ENCODE results near the gene SYNGR3.

Gene SYNGR3

DNA sequence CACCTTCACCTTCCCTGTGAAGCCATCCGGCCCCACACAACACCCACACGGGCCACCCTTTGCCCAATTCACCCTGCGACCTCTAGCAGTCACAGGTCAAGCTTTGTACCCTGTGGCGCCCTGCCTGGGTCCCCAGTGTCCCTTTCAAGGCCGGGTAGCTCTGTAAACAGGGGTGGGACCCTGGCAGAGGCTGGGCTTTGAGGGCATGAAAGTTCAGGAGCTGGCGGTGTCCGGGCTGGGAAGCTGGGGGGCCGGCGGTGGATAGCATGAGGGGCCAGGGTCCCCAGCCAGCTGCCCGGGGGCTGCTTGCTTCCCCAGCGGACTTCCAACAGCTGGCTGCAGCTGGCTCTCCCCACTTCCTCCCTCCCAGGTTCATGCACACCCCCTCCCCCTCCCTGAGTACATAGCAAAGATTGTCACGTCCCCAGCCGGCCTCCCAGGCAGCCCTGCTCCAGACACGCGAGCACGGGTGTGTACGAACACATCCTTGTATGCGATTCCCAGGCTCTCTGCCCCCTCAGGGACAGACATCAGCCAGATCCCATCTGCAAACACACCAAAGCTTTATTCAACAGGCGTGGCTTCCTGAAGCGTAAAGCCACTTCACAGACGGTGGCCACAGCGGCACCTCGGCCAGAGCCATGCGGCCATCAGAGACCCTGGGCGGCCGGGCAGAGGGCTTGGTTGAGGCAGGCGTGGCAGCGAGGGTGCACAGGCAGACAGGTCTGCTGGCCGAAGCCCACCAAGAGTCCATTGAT, 49.7 kb downstream of the SYNGR3 start:
- DNase-seq (ENCODE audit: low read depth in 2 of 3, low spot score in 1 of 3): no peak

GRCh38 chr16:2040041-2040786, 50.4 kb downstream of the SYNGR3 start:
- DNase-seq (ENCODE audit: low read depth in 2 of 3, low spot score in 1 of 3): no peak

DNA sequence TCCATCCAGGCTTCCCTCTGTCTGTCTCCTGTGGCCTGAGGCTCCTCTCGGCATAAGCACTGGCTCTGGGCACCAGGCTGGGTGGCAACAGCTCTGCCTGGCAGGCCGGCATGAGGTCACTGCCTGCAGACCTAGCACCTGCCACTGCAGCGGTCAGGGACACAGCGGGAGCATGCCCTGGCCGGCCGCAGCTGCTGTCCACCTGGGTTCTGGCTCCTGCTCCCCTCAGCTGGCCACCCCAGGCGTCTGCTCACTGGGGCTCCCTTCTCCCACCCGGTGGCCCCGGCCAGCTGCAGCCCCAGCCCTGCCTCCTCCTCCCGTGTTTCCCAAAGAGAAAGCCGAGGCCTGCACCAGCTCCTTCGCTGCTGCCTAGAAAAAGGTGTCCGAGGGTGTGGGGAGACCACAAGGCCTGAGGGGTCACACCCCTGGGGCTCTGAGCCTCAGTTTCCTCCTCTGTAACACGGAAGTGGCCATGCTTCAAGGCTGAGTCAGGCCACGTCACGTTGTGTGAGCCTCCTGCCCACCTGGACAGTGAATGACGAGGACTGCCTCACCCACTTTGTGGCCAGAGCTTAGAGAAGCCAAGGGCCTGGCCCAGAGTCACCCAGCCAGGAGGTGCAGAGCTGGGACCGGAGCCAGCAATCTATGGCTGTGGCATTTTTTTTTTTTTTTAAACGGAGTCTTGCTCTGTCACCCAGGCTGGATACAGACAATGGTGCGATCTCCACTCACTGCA, 51.2 kb downstream of the SYNGR3 start:
- no peak for DNase-seq (ENCODE audit: low read depth in 2 of 3, low spot score in 1 of 3)

DNA sequence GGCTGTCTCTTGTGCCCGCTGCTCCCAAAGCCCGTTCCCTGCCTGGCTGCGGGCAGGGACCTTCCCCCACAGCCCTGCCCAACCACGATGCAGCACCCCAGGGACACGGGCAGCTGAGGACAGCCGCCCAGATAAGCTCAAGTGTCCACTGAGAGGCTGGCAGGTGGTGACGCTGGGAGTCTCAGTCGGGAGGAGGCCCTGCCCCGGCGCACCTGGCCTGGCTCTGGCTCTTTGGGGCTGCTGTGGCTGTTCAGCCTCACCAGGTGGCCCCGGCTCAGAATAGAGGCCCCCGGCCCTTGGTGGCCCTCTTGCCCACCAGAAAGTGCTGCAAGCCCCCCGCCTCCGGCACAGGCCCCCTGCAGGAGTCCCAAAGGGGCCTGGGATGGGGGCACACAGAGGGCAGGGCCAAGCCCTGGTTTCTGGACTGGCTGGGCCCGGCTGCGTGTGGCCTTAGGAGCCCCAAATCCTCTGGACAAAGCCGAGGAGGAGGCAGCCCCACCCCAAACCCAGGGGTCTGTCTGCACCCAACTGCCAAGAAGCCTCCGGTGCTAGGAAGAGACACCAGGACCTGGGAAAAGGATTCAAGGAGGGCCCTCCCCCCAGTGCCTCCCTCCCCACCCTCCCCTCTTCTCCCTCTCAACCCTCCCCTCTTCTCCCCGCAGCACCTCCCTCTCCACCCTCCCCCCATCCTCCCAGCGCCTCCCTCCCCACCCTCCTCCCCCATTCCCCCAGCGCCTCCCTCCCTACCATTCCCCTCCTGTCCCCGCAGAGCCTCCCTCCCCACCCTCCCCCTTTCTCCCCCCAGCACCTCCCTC, 52.6 kb downstream of the SYNGR3 start:
- DNase-seq (ENCODE audit: low read depth in 2 of 3, low spot score in 1 of 3): no peak

DNA sequence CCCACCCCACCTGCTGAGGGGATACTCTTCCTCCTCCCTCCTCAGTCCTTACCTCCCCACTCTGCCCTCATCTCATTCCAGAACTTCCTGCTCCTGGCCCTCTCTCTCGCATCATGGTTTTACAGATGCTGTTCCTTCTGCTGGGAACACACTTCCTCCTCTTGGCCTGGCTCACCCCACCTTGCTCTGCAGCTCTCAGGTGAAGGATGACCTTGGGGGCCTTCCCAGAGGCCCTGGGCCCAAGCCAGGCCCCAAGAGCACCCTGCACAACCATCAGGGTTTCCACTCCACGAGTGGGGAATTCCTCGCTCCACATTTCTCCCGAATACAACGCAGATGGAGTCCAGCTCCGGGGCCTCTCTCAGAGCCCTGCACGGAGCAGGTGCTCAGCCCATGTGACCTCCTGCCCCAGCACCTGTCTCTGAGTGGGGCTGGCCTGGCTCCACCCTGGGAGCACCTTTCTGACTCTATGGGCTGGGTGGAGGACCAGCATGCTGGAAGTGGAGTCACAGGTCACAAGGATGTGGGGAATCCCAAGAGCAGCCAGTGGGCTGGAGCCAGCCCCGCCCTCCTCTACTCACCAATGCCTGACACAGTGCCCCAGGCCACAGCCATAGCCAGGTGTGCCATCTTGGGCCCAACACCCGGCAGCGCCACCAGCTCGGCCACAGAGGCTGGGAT, 53.4 kb downstream of the SYNGR3 start:
- DNase-seq (ENCODE audit: low read depth in 2 of 3, low spot score in 1 of 3): no peak

Measured in stimulated activated CD4-positive, alpha-beta T cell treated with anti-CD3 and anti-CD28 coated beads, Interleukin-12 subunit alpha, Interleukin-12 subunit beta, amount 100 ng/mL, for 48 hours (primary cell).